IMR-90 (cell line): Measurements from ENCODE around the gene BCL2L1. TPM values are rescaled to one million over a fixed set of nuclear protein-coding genes. Genes with fewer than 3 reads are reported as not detected.

ENCODE experiments used
- ATAC-seq: fragments of 200-7000 bp; cut with Tn5 transposase; 2 replicates; pipeline ENCODE4 v1.9.1; 2020; ENCODE audit warnings: low read depth, mild to moderate bottlenecking, moderate library complexity
- Bru-seq: library from RNA; stranded (reverse); fragments of 400-500 nt; gene quantifications from one replicate; lab custom pipeline; 2021; lab: Mats Ljungman, UMichigan
- BruChase-seq, 2 experiments: library from RNA; stranded (reverse); fragments of 400-500 nt; gene quantifications; one replicate each; lab custom pipeline; 2021; lab: Mats Ljungman, UMichigan
- BruUV-seq: library from RNA; stranded (reverse); fragments of 400-500 nt; replicated peaks from 2 replicates; lab custom pipeline; 2021; lab: Mats Ljungman, UMichigan
- CTCF ChIA-PET: fragments of 300-600 bp; formaldehyde crosslinking; extraction: SDS; loops from one replicate; lab custom pipeline; 2021; ENCODE audit warnings: antibody characterized with exemption; lab: Yijun Ruan, JAX
- POLR2A ChIA-PET: fragments of 300-600 bp; sonication (Branson Sonifier 250); formaldehyde crosslinking; loops from one replicate; lab custom pipeline; 2022; ENCODE audit warnings: antibody characterized with exemption; ENCODE audit not compliant: unreplicated experiment; lab: Charles Lee
- DNase-seq: peaks from one replicate; pipeline ENCODE4 v3.0.0; 2013
- H2AFZ ChIP-seq: replicated peaks from 2 replicates; pipeline ENCODE3; 2013; ENCODE audit warnings: low read length, mild to moderate bottlenecking; ENCODE audit not compliant: poor library complexity
- H2AK5ac ChIP-seq: 2 replicates; pipeline ENCODE4 v1.6.1; 2013; ENCODE audit warnings: low read depth, low read length, inconsistent platforms
- H2AK9ac ChIP-seq: replicated peaks from 2 replicates; pipeline ENCODE3; 2013; ENCODE audit warnings: mild to moderate bottlenecking, low read depth, low read length, moderate library complexity; ENCODE audit not compliant: poor library complexity
- H2BK120ac ChIP-seq: 2 replicates; pipeline ENCODE4 v1.6.1; 2013; ENCODE audit warnings: low read depth, low read length, inconsistent platforms
- H2BK15ac ChIP-seq: 3 replicates; pipeline ENCODE4 v1.6.1; 2013; ENCODE audit warnings: low read depth, low read length, inconsistent platforms
- H2BK20ac ChIP-seq: 2 replicates; pipeline ENCODE4 v1.6.1; 2013; ENCODE audit warnings: low read depth, mild to moderate bottlenecking, inconsistent platforms, low read length, moderate library complexity
- H2BK5ac ChIP-seq: 2 replicates; pipeline ENCODE4 v1.6.1; 2013; ENCODE audit warnings: mild to moderate bottlenecking, low read depth, low read length, inconsistent platforms; ENCODE audit not compliant: poor library complexity, severe bottlenecking
- H3K14ac ChIP-seq: replicated peaks from 2 replicates; pipeline ENCODE4 v1.6.1; 2013; ENCODE audit warnings: low read depth, low read length, inconsistent platforms
- H3K18ac ChIP-seq: 2 replicates; pipeline ENCODE4 v1.6.1; 2013; ENCODE audit warnings: low read depth, low read length, control low read depth
- H3K23ac ChIP-seq: 2 replicates; pipeline ENCODE4 v1.6.1; 2013; ENCODE audit warnings: low read depth, low read length, inconsistent platforms
- H3K27ac ChIP-seq: 2 replicates; pipeline ENCODE4 v1.5.1; 2013; ENCODE audit warnings: mild to moderate bottlenecking, control low read depth, low read length; ENCODE audit not compliant: insufficient read depth
- H3K27me3 ChIP-seq: 2 replicates; pipeline ENCODE4 v1.6.1; 2013; ENCODE audit warnings: low read length; ENCODE audit not compliant: control insufficient read depth, insufficient read depth
- H3K36me3 ChIP-seq: 2 replicates; pipeline ENCODE4 v1.6.1; 2013; ENCODE audit warnings: low read length, mixed read lengths; ENCODE audit not compliant: control insufficient read depth, insufficient read depth
- H3K4ac ChIP-seq: 2 replicates; pipeline ENCODE4 v1.6.1; 2013; ENCODE audit warnings: low read depth, low read length, inconsistent platforms
- H3K4me1 ChIP-seq: 2 replicates; pipeline ENCODE4 v1.6.1; 2013; ENCODE audit warnings: low read length, mixed read lengths; ENCODE audit not compliant: control insufficient read depth, insufficient read depth
- H3K4me2 ChIP-seq: 2 replicates; pipeline ENCODE4 v1.6.1; 2013; ENCODE audit warnings: low read depth, mild to moderate bottlenecking, control low read depth, low read length, moderate library complexity
- H3K4me3 ChIP-seq: 2 replicates; pipeline ENCODE4 v1.5.1; 2013; ENCODE audit warnings: low read depth, mild to moderate bottlenecking, control low read depth, low read length, moderate library complexity; ENCODE audit not compliant: insufficient read depth
- H3K56ac ChIP-seq: 2 replicates; pipeline ENCODE4 v1.6.1; 2013; ENCODE audit warnings: low read length, inconsistent platforms; ENCODE audit not compliant: insufficient read depth; ENCODE audit errors: extremely low read depth
- H3K79me1 ChIP-seq, 2 experiments: 2 replicates each; pipeline ENCODE4 v1.6.1; 2013; ENCODE audit warnings: low read length in 2 of 2, inconsistent platforms in 1 of 2, low read depth in 1 of 2
- H3K9ac ChIP-seq: 2 replicates; pipeline ENCODE4 v1.6.1; 2013; ENCODE audit warnings: low read depth, low read length, control low read depth
- H3K9me1 ChIP-seq: 2 replicates; pipeline ENCODE4 v1.6.1; 2013; ENCODE audit warnings: low read length, inconsistent platforms; ENCODE audit not compliant: insufficient read depth
- H3K9me3 ChIP-seq: 2 replicates; pipeline ENCODE4 v1.6.1; 2013; ENCODE audit warnings: low read length; ENCODE audit not compliant: control insufficient read depth, insufficient read depth
- H4K20me1 ChIP-seq: 2 replicates; pipeline ENCODE4 v1.6.1; 2013; ENCODE audit warnings: low read length, inconsistent platforms; ENCODE audit not compliant: insufficient read depth
- H4K5ac ChIP-seq: 2 replicates; pipeline ENCODE4 v1.6.1; 2013; ENCODE audit warnings: mild to moderate bottlenecking, low read depth, low read length, control low read depth
- H4K8ac ChIP-seq, 2 experiments: 2 replicates each; pipeline ENCODE4 v1.6.1; 2013; ENCODE audit warnings: low read depth in 2 of 2, low read length in 2 of 2, control low read depth in 1 of 2, inconsistent platforms in 1 of 2
- H4K91ac ChIP-seq: 2 replicates; pipeline ENCODE4 v1.6.1; 2013; ENCODE audit warnings: low read depth, low read length, inconsistent platforms; ENCODE audit not compliant: insufficient read depth
- BHLHE40 ChIP-seq: fragments of 150-350 bp; IDR thresholded peaks from 2 replicates; pipeline ENCODE4 v1.6.1; 2016; ENCODE audit warnings: mild to moderate bottlenecking, low read depth, low read length
- CEBPB ChIP-seq: IDR thresholded peaks from 2 replicates; pipeline ENCODE4 v1.6.1; 2012; ENCODE audit warnings: low read depth, low read length, improper control_type of control experiment
- CHD1 ChIP-seq: IDR thresholded peaks from 2 replicates; pipeline ENCODE4 v1.6.1; 2012; ENCODE audit warnings: low read depth, low read length, improper control_type of control experiment
- CTCF ChIP-seq: conservative IDR thresholded peaks from 2 replicates; pipeline ENCODE4 v1.5.1; 2012; ENCODE audit warnings: mild to moderate bottlenecking, low read depth, low read length, improper control_type of control experiment
- FOS ChIP-seq: fragments of 150-350 bp; IDR thresholded peaks from 2 replicates; pipeline ENCODE4 v1.6.1; 2016; ENCODE audit warnings: low read depth, low read length
- MAFK ChIP-seq: IDR thresholded peaks from 2 replicates; pipeline ENCODE4 v1.6.1; 2012; ENCODE audit warnings: low read depth, low read length, improper control_type of control experiment
- MXI1 ChIP-seq: IDR thresholded peaks from 2 replicates; pipeline ENCODE4 v1.6.1; 2012; ENCODE audit warnings: low read depth, mild to moderate bottlenecking, low read length, moderate library complexity, borderline replicate concordance
- NFE2L2 ChIP-seq: fragments of 150-350 bp; IDR thresholded peaks from 2 replicates; pipeline ENCODE4 v1.6.1; 2016; ENCODE audit warnings: low read depth, mild to moderate bottlenecking, low read length
- POLR2A ChIP-seq: IDR thresholded peaks from 2 replicates; pipeline ENCODE4 v1.6.1; 2012; ENCODE audit warnings: mild to moderate bottlenecking, low read depth, low read length
- RFX5 ChIP-seq: IDR thresholded peaks from 2 replicates; pipeline ENCODE4 v1.8.0; 2012; ENCODE audit warnings: low read depth, mild to moderate bottlenecking, low read length, moderate library complexity
- USF2 ChIP-seq: fragments of 150-350 bp; IDR thresholded peaks from 2 replicates; pipeline ENCODE4 v1.6.1; 2017; ENCODE audit warnings: mild to moderate bottlenecking, antibody characterized with exemption, low read length, low read depth
- WGBS, 2 experiments: methylation state at CpG; one replicate each; pipeline versions ENCODE4 v1.1.5 to v1.1.7; 2013; ENCODE audit warnings: missing lambda C conversion rate in 2 of 2; ENCODE audit not compliant: insufficient read length in 1 of 2; ENCODE audit errors: extremely low coverage in 2 of 2; 5-methylcytosine and 5-hydroxymethylcytosine counted together
- dilution Hi-C: fragments of 300-500 bp; cut with HindIII; formaldehyde crosslinking; loops from one replicate; pipeline ENCODE4 v1.14.3; 2018; ENCODE audit warnings: low sequenced_read_pairs; ENCODE audit not compliant: unreplicated experiment
- in situ Hi-C: fragments of 300-500 bp; cut with MboI; formaldehyde crosslinking; loops from 3 replicates; pipeline ENCODE4 v1.14.3; 2019; ENCODE audit warnings: low sequenced_read_pairs, inconsistent platforms, mixed read lengths
- intact Hi-C: fragments of 100-400 bp; cut with micrococcal nuclease; formaldehyde crosslinking; loops from 2 replicates; pipeline ENCODE4 v1.10.0; 2022
- long read RNA-seq: library from polyadenylated mRNA; unstranded; transcript quantifications from one replicate; pipeline ENCODE4 v2.0.0, GENCODE V29; 2021; ENCODE audit not compliant: unreplicated experiment
- polyA plus RNA-seq, 3 experiments: library from polyadenylated mRNA; depleted of rRNA; stranded (reverse); fragments of >200 nt; gene quantifications; 2 replicates each; pipeline ENCODE4 v1.2.3, GENCODE V29; 2012; ENCODE audit warnings: low replicate concordance in 1 of 3
- total RNA-seq: library from RNA; depleted of rRNA; stranded (reverse); fragments of >200 nt; gene quantifications from 2 replicates; pipeline ENCODE4 v1.2.3, GENCODE V29; 2012; rRNA removed

BCL2L1 gene
- 41.9 and 45.5 TPM in 2 replicates for total RNA-seq
- polyA plus RNA-seq (2012; rRNA removed), result 40.2 and 41.9 TPM in 2 replicates
- polyA plus RNA-seq (2012; cell fraction: cytosol; rRNA removed), result 44.9 and 47.2 TPM in 2 replicates
- polyA plus RNA-seq (2012; cell fraction: nucleus; rRNA removed; ENCODE audit: low replicate concordance), result 22.6 and 23.8 TPM in 2 replicates
- Bru-seq, nascent RNA, result percentile 93 among the genes with signal in this experiment
- BruChase-seq, experiment 1, labeled RNA remaining after a 6-hour chase, result percentile 96 among the genes with signal in this experiment
- percentile 88 among the genes with signal in this experiment for BruChase-seq, experiment 2, labeled RNA remaining after a 2-hour chase
- long read RNA-seq, partial matches to known transcripts, result 0 of 25 reads
- long read RNA-seq, other reads (novel, unspliced or antisense), result 20 of 25 reads

GRCh38 chr20:31722257-31723068, at the start of gene BCL2L1:
TSS of gene BCL2L1 (minus strand) at chr20:31722868. CDS start at chr20:31722218, 650 bp downstream.
- peak within 1 kb of the TSS; percentile 75 for H3K4me3 ChIP-seq
- peaks cover 22% of the 10 kb centered on the region for H3K4me1 ChIP-seq
- H4K91ac ChIP-seq, result peak within 1 kb of the TSS; percentile 100
- peak within 1 kb of the TSS; percentile 83 for H3K9ac ChIP-seq
- peak within 1 kb of the TSS; percentile 83 for H2BK20ac ChIP-seq
- H3K18ac ChIP-seq, result peak within 1 kb of the TSS; percentile 59
- no peaks in the 10 kb centered on the region; the same call in 1 of the 2 replicates for H4K20me1 ChIP-seq
- peaks cover 20% of the 10 kb centered on the region for H3K9me1 ChIP-seq
- H4K8ac ChIP-seq, result peak within 1 kb of the TSS; percentile 82 to 96
- intact Hi-C loops, result loop anchor here (1.0 to 2.0 kb wide), 4 partner anchors 52 to 162 kb away; no protein-coding TSS in a partner anchor
- ChIA-PET CTCF (interaction anchor here (0.8 to 5.1 kb wide), 7 partner anchors 9 to 110 kb away, joined by 3 to 59 read pairs (median 7); no protein-coding TSS in a partner anchor), POLR2A (interaction anchor here (0.6 to 1.2 kb wide), 7 partner anchors 9 to 63 kb away, joined by 3 to 22 read pairs (median 4); no protein-coding TSS in a partner anchor)
- peak within 1 kb of the TSS; percentile 96 for H3K23ac ChIP-seq
- H2BK5ac ChIP-seq, result peak within 1 kb of the TSS; percentile 87
- peak; percentile 82 for DNase-seq
- H3K9me3 ChIP-seq, result no peaks in the 10 kb centered on the region
- peak within 1 kb of the TSS; percentile 69 for H3K4me2 ChIP-seq
- peak within 1 kb of the TSS; percentile 72 for H4K5ac ChIP-seq
- 8% methylated on average over 7 of the region's 38 CpGs; no CpG with 5 or more reads in 1 of the 2 experiments for WGBS, 2 experiments
- peak within 1 kb of the TSS; percentile 95 for H2AFZ ChIP-seq
- peak within 1 kb of the TSS; percentile 97; the same call in 1 of the 3 replicates for H2BK15ac ChIP-seq
- BruUV-seq, result no TSS peak
- H3K27me3 ChIP-seq, result no peaks in the 10 kb centered on the region
- peak within 1 kb of the TSS; percentile 90 for H2BK120ac ChIP-seq
- H3K56ac ChIP-seq, result peak within 1 kb of the TSS; percentile 99
- ATAC-seq, result peak; percentile 67
- in situ Hi-C loops, result loop anchor here (5.0 kb wide), 2 partner anchors 60 to 160 kb away; no protein-coding TSS in a partner anchor
- H3K36me3 ChIP-seq, result peaks cover 22% of the 10 kb centered on the region
- dilution Hi-C loops, result no loop called here
- peaks cover 16 to 53% of the 10 kb centered on the region in 2 experiments for H3K79me1 ChIP-seq
- H3K4ac ChIP-seq, result peak within 1 kb of the TSS; percentile 100
- peak within 1 kb of the TSS; percentile 85 for H3K27ac ChIP-seq
- peak within 1 kb of the TSS; percentile 100 for H2AK9ac ChIP-seq
- H2AK5ac ChIP-seq, result peak within 1 kb of the TSS; percentile 99
- H3K14ac ChIP-seq, result peak within 1 kb of the TSS; percentile 98
- TF ChIP-seq USF2, result no peak
- 0 out of 2 replicates have a peak, but pooled peaks have one; percentile 75 for TF ChIP-seq CHD1
- no peak for TF ChIP-seq NFE2L2
- no peak for TF ChIP-seq BHLHE40
- no peak for TF ChIP-seq CEBPB
- TF ChIP-seq MXI1, result peak; percentile 61; the same call in 1 of the 2 replicates
- no peak for TF ChIP-seq POLR2A
- no peak for TF ChIP-seq FOS
- TF ChIP-seq CTCF, result peak; percentile 82
- TF ChIP-seq RFX5, result no peak
- no peak for TF ChIP-seq MAFK
